H9 (cell line): ENCODE measurements around the gene ACACA. TPM values are rescaled to one million over a fixed set of nuclear protein-coding genes. Genes with fewer than 3 reads are reported as not detected.
A peak's percentile ranks its signal among the peaks of the same experiment; 100 is the strongest.

Source experiments
- DNase-seq: peaks from one replicate; pipeline ENCODE4 v3.0.0-alpha.2; 2017
- H2AFZ ChIP-seq: one replicate; pipeline ENCODE4 v1.6.1; 2013; ENCODE audit warnings: mild to moderate bottlenecking, low read length, control low read depth, moderate library complexity
- H2AK5ac ChIP-seq: 2 replicates; pipeline ENCODE4 v1.6.1; 2013; ENCODE audit warnings: low read length, control low read depth, mixed read lengths; ENCODE audit not compliant: insufficient read length
- H2BK120ac ChIP-seq: one replicate; pipeline ENCODE4 v1.6.1; 2013; ENCODE audit warnings: low read depth, mild to moderate bottlenecking, low read length, control low read depth, inconsistent platforms; ENCODE audit not compliant: poor library complexity, severe bottlenecking
- H2BK12ac ChIP-seq: 2 replicates; pipeline ENCODE4 v1.6.1; 2013; ENCODE audit warnings: low read length, control low read depth, mixed read lengths, low read depth; ENCODE audit not compliant: insufficient read length
- H2BK15ac ChIP-seq: 2 replicates; pipeline ENCODE4 v1.6.1; 2013; ENCODE audit warnings: low read depth, low read length, control low read depth
- H2BK20ac ChIP-seq: one replicate; pipeline ENCODE4 v1.6.1; 2013; ENCODE audit warnings: low read depth, mild to moderate bottlenecking, low read length, control low read depth, inconsistent platforms; ENCODE audit not compliant: poor library complexity, severe bottlenecking
- H2BK5ac ChIP-seq: 2 replicates; pipeline ENCODE4 v1.6.1; 2013; ENCODE audit warnings: low read length, control low read depth, mixed read lengths; ENCODE audit not compliant: insufficient read length
- H3K14ac ChIP-seq: 2 replicates; pipeline ENCODE4 v1.6.1; 2013; ENCODE audit warnings: low read length, control low read depth; ENCODE audit not compliant: insufficient read depth
- H3K18ac ChIP-seq: 2 replicates; pipeline ENCODE4 v1.6.1; 2013; ENCODE audit warnings: low read depth, mild to moderate bottlenecking, mixed read lengths, low read length, control low read depth; ENCODE audit not compliant: insufficient read length
- H3K23ac ChIP-seq: 2 replicates; pipeline ENCODE4 v1.6.1; 2013; ENCODE audit warnings: low read length, control low read depth, mixed read lengths, low read depth; ENCODE audit not compliant: insufficient read length
- H3K23me2 ChIP-seq: 2 replicates; pipeline ENCODE4 v1.6.1; 2013; ENCODE audit warnings: low read depth, mild to moderate bottlenecking, mixed read lengths, low read length, control low read depth; ENCODE audit not compliant: insufficient read length, poor library complexity, severe bottlenecking
- H3K27ac ChIP-seq: 2 replicates; pipeline ENCODE4 v1.5.1; 2013; ENCODE audit warnings: low read length, control low read depth, mixed read lengths, low read depth; ENCODE audit not compliant: insufficient read length
- H3K27me3 ChIP-seq: 2 replicates; pipeline ENCODE4 v1.6.1; 2013; ENCODE audit warnings: low read length, control low read depth, inconsistent platforms; ENCODE audit not compliant: insufficient read depth
- H3K4ac ChIP-seq: 2 replicates; pipeline ENCODE4 v1.6.1; 2013; ENCODE audit warnings: low read depth, mild to moderate bottlenecking, control low read depth, inconsistent platforms, low read length, moderate library complexity
- H3K4me1 ChIP-seq: 2 replicates; pipeline ENCODE4 v1.6.1; 2013; ENCODE audit warnings: low read length, control low read depth, inconsistent platforms; ENCODE audit not compliant: insufficient read depth
- H3K4me2 ChIP-seq: 2 replicates; pipeline ENCODE4 v1.6.1; 2013; ENCODE audit warnings: low read length, control low read depth, mixed read lengths; ENCODE audit not compliant: insufficient read length, insufficient read depth
- H3K56ac ChIP-seq: 2 replicates; pipeline ENCODE4 v1.6.1; 2013; ENCODE audit warnings: low read depth, mild to moderate bottlenecking, mixed read lengths, low read length, control low read depth; ENCODE audit not compliant: insufficient read length
- H3K79me1 ChIP-seq: 2 replicates; pipeline ENCODE4 v1.6.1; 2013; ENCODE audit warnings: low read depth, mild to moderate bottlenecking, moderate library complexity, low read length, control low read depth, inconsistent platforms; ENCODE audit not compliant: insufficient read depth, poor library complexity, severe bottlenecking
- H3K79me2 ChIP-seq: 2 replicates; pipeline ENCODE4 v1.6.1; 2013; ENCODE audit warnings: low read length, control low read depth, inconsistent platforms; ENCODE audit not compliant: insufficient read depth
- H3K9ac ChIP-seq: 2 replicates; pipeline ENCODE4 v1.6.1; 2013; ENCODE audit warnings: low read length, control low read depth, mixed read lengths; ENCODE audit not compliant: insufficient read length; ENCODE audit errors: extremely low read depth
- H3K9me3 ChIP-seq: one replicate; pipeline ENCODE4 v1.6.1; 2013; ENCODE audit warnings: low read depth, low read length, inconsistent platforms; ENCODE audit not compliant: control insufficient read depth
- H3T11ph ChIP-seq: one replicate; pipeline ENCODE4 v1.6.1; 2013; ENCODE audit warnings: mild to moderate bottlenecking, low read length, control low read depth, inconsistent platforms
- H4K20me1 ChIP-seq: one replicate; pipeline ENCODE4 v1.6.1; 2013; ENCODE audit not compliant: control insufficient read depth, insufficient read length, insufficient read depth
- H4K5ac ChIP-seq: 2 replicates; pipeline ENCODE4 v1.6.1; 2013; ENCODE audit warnings: low read depth, mild to moderate bottlenecking, mixed read lengths, low read length, control low read depth; ENCODE audit not compliant: insufficient read length
- H4K8ac ChIP-seq: replicated peaks from 2 replicates; pipeline ENCODE4 v1.6.1; 2013; ENCODE audit warnings: low read length, control low read depth, mixed read lengths, low read depth; ENCODE audit not compliant: insufficient read length
- H4K91ac ChIP-seq: 2 replicates; pipeline ENCODE4 v1.6.1; 2013; ENCODE audit warnings: low read depth, mild to moderate bottlenecking, moderate library complexity, mixed read lengths, low read length, control low read depth; ENCODE audit not compliant: insufficient read length
- H3K27ac Mint-ChIP-seq, 3 experiments: 2 replicates in 2 of 3; 3 replicates in 1 of 3; pipeline ENCODE4 v1.8.0; 2020 to 2021; ENCODE audit warnings: mixed read lengths in 3 of 3, mild to moderate bottlenecking in 1 of 3, moderate library complexity in 1 of 3
- H3K27me3 Mint-ChIP-seq: 2 replicates; pipeline ENCODE4 v1.8.0; 2021; ENCODE audit warnings: low read depth, mild to moderate bottlenecking, moderate library complexity, mixed read lengths
- H3K36me3 Mint-ChIP-seq, 3 experiments: 2 replicates in 2 of 3; 3 replicates in 1 of 3; pipeline ENCODE4 v1.8.0; 2020 to 2021; ENCODE audit warnings: low read depth in 3 of 3, mixed read lengths in 3 of 3; ENCODE audit not compliant: insufficient read depth in 1 of 3
- H3K4me1 Mint-ChIP-seq, 2 experiments: 2 replicates each; pipeline ENCODE4 v1.8.0; 2020; ENCODE audit warnings: mixed read lengths in 2 of 2
- H3K4me3 Mint-ChIP-seq, 2 experiments: 2 replicates in 1 of 2; 3 replicates in 1 of 2; pipeline ENCODE4 v1.8.0; 2020 to 2021; ENCODE audit warnings: mild to moderate bottlenecking in 2 of 2, mixed read lengths in 2 of 2, moderate library complexity in 1 of 2
- H3K9me3 Mint-ChIP-seq, 2 experiments: 2 replicates in 1 of 2; 3 replicates in 1 of 2; pipeline ENCODE4 v1.8.0; 2020; ENCODE audit warnings: mild to moderate bottlenecking in 2 of 2, mixed read lengths in 2 of 2, moderate library complexity in 1 of 2
- CTCF ChIP-seq: fragments of 200-600 bp; sonication (generic); conservative IDR thresholded peaks from 3 replicates; pipeline ENCODE4 v1.8.0; 2021; ENCODE audit warnings: antibody characterized with exemption, mild to moderate bottlenecking
- WGBS: extraction: QIAGEN DNeasy Blood & Tissue Kit; methylation state at CpG from one replicate; pipeline ENCODE4 v1.1.7; 2013; ENCODE audit warnings: missing lambda C conversion rate, low lambda C conversion rate, mixed read lengths; ENCODE audit not compliant: insufficient read length; ENCODE audit errors: extremely low coverage; 5-methylcytosine and 5-hydroxymethylcytosine counted together
- total RNA-seq: library from RNA; stranded (reverse); gene quantifications from 2 replicates; pipeline ENCODE4 v1.2.1, GENCODE V29; 2021

The ACACA gene
- total RNA-seq, 1 experiment from 2014 or later, result 135 TPM

GRCh38 chr17:37429453-37429852, 22.8 kb upstream of the ACACA start:
- no peaks in the 10 kb centered on the region for H3K9me3 ChIP-seq
- H3K4ac ChIP-seq, result no peak overlapping the region
- Mint-ChIP-seq H3K27me3 (no peaks in the 10 kb centered on the region), H3K36me3 (peaks cover 12 to 68% (median 48%) of the 10 kb centered on the region in 3 experiments; a peak in 6 of 7 replicates), H3K4me1 (no peaks in the 10 kb centered on the region), H3K4me3 (no peak overlapping the region), H3K27ac (peak overlapping the region in 1 of 3 experiments; percentile 43; a peak in 1 of 7 replicates), H3K9me3 (no peaks in the 10 kb centered on the region)
- H2AK5ac ChIP-seq, result no peak overlapping the region
- no peaks in the 10 kb centered on the region for H4K20me1 ChIP-seq
- no peak overlapping the region for H4K8ac ChIP-seq
- no peak overlapping the region for H3K27ac ChIP-seq
- no peak overlapping the region for H2BK12ac ChIP-seq
- no peak overlapping the region for H3T11ph ChIP-seq
- H3K4me2 ChIP-seq, result no peak overlapping the region
- DNase-seq, result no peak
- no peaks in the 10 kb centered on the region for H3K4me1 ChIP-seq
- H4K5ac ChIP-seq, result no peak overlapping the region
- H3K79me1 ChIP-seq, result peaks cover 3% of the 10 kb centered on the region
- H3K18ac ChIP-seq, result no peak overlapping the region
- H3K9ac ChIP-seq, result no peak overlapping the region
- H3K23me2 ChIP-seq, result no peaks in the 10 kb centered on the region
- no peak overlapping the region for H2BK20ac ChIP-seq
- H3K14ac ChIP-seq, result no peak overlapping the region
- H2BK15ac ChIP-seq, result no peak overlapping the region
- H3K27me3 ChIP-seq, result no peaks in the 10 kb centered on the region
- no CpG with 5 or more reads among the region's 1 CpG for WGBS
- no peak overlapping the region for H4K91ac ChIP-seq
- no peak overlapping the region for H3K23ac ChIP-seq
- no peak overlapping the region for H2BK120ac ChIP-seq
- H3K79me2 ChIP-seq, result no peaks in the 10 kb centered on the region
- H3K56ac ChIP-seq, result no peak overlapping the region
- TF ChIP-seq CTCF, result no peak
- H2AFZ ChIP-seq, result no peak overlapping the region
- no peak overlapping the region for H2BK5ac ChIP-seq
